Adipocyte (in vitro differentiated cells): ENCODE results near the gene SH2D7.

ENCODE experiments used
- DNase-seq: peaks from one replicate; pipeline ENCODE4 v3.0.0-alpha.2; 2015; ENCODE audit warnings: low read depth
- H3K27me3 ChIP-seq: replicated peaks from 2 replicates; pipeline ENCODE4 v1.7.0; 2013; ENCODE audit warnings: mild to moderate bottlenecking, low read length, moderate library complexity; ENCODE audit not compliant: control insufficient read depth, insufficient read depth
- H3K36me3 ChIP-seq: 2 replicates; pipeline ENCODE4 v1.7.0; 2013; ENCODE audit warnings: low read length, mild to moderate bottlenecking, moderate library complexity; ENCODE audit not compliant: control insufficient read depth, insufficient read depth, severe bottlenecking
- H3K4me1 ChIP-seq: 2 replicates; pipeline ENCODE4 v1.7.0; 2013; ENCODE audit warnings: mild to moderate bottlenecking, low read length, moderate library complexity; ENCODE audit not compliant: control insufficient read depth, insufficient read depth
- H3K4me3 ChIP-seq: 2 replicates; pipeline ENCODE4 v1.7.0; 2013; ENCODE audit warnings: mild to moderate bottlenecking, low read length, moderate library complexity
- H3K9ac ChIP-seq: 2 replicates; pipeline ENCODE4 v1.7.0; 2013; ENCODE audit warnings: mild to moderate bottlenecking, low read length, moderate library complexity
- H3K9me3 ChIP-seq: 2 replicates; pipeline ENCODE4 v1.7.0; 2013; ENCODE audit warnings: mild to moderate bottlenecking, low read length, moderate library complexity; ENCODE audit not compliant: control insufficient read depth

SH2D7 gene

GRCh38 chr15:78082743-78083110 is 9.6 kb upstream of the SH2D7 start:
- no peak overlapping the region for H3K4me3 ChIP-seq
- no peak overlapping the region for H3K9ac ChIP-seq
- H3K9me3 ChIP-seq: no peaks in the 10 kb centered on the region
- peaks cover 21% of the 10 kb centered on the region for H3K4me1 ChIP-seq
- H3K36me3 ChIP-seq: no peaks in the 10 kb centered on the region
- DNase-seq: no peak
- no peaks in the 10 kb centered on the region for H3K27me3 ChIP-seq

GRCh38 chr15:78083186-78083585 is 9.2 kb upstream of the SH2D7 start:
- Histone ChIP-seq H3K9ac (no peak overlapping the region), H3K36me3 (no peaks in the 10 kb centered on the region), H3K9me3 (no peaks in the 10 kb centered on the region), H3K27me3 (no peaks in the 10 kb centered on the region), H3K4me1 (peaks cover 21% of the 10 kb centered on the region), H3K4me3 (no peak overlapping the region)
- no peak for DNase-seq

DNA sequence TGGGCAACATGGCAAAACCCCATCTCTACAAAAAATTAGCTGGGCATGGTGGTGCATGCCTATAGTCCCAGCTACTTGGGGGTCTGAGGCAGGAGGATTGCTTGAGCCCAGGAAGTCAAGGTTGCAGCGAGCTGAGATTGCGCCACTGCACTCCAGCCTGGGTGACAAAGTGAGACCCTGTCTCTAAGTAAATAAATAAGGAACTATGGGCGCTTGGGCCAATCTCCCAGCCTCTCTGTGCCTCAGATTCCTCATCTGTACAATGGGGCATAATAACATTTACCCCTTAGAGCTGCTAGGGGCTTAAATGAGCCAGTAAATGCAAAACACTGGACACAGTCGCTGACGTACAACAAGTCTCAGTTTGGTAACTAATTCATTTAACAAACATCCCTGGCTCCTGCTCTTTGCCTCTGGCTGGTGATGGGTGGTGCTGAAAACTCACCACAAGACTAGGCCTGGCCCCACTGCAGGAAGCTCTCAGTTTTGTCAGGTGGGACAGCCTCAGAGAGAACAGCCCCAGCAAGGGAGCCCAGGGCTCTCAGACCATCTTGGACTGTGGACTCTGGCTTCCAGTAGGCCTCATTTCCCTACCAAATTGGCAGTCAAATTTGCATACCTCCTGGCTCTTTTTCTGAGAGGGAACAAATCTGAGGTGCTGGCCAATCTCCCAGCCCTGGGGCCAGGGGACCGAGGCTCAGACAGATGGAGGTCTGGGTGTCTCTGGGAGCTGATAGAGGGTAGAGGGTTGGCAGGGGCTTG is 8.5 kb upstream of the SH2D7 start:
- no peaks in the 10 kb centered on the region for H3K36me3 ChIP-seq
- H3K9me3 ChIP-seq: no peaks in the 10 kb centered on the region
- H3K9ac ChIP-seq: no peak overlapping the region
- H3K27me3 ChIP-seq: no peaks in the 10 kb centered on the region
- no peak for DNase-seq
- H3K4me3 ChIP-seq: no peak overlapping the region
- peaks cover 21% of the 10 kb centered on the region for H3K4me1 ChIP-seq

GRCh38 chr15:78084449-78084750 is 8.0 kb upstream of the SH2D7 start:
- no peaks in the 10 kb centered on the region for H3K36me3 ChIP-seq
- no peak overlapping the region for H3K4me3 ChIP-seq
- H3K9me3 ChIP-seq: no peaks in the 10 kb centered on the region
- H3K9ac ChIP-seq: no peak overlapping the region
- H3K27me3 ChIP-seq: no peaks in the 10 kb centered on the region
- peaks cover 21% of the 10 kb centered on the region for H3K4me1 ChIP-seq
- DNase-seq: no peak

DNA sequence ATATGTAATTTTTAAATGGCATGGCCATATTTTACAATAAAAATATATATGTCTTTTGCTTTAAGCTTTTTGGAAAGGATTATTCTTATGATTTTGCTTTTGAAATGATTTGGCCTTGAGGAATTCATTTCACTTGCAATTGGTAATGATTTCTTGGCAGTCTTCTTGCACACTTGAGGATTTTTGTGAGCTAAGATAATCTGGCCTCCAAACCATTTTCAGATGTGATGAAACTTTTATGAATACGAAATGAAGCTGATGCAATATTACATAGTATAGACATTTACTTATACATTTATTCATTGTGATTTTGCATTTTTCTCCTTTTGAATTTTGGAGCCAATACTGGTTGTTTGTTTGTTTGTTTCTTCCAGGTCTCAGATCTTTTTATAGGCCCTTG is 6.4 kb upstream of the SH2D7 start:
- DNase-seq: peak; percentile 95
- H3K9me3 ChIP-seq: no peaks in the 10 kb centered on the region
- H3K9ac ChIP-seq: no peak overlapping the region
- H3K4me3 ChIP-seq: no peak overlapping the region
- no peaks in the 10 kb centered on the region for H3K27me3 ChIP-seq
- peaks cover 21% of the 10 kb centered on the region for H3K4me1 ChIP-seq
- H3K36me3 ChIP-seq: no peaks in the 10 kb centered on the region

- DNase-seq: no peak
- H3K27me3 ChIP-seq: peaks cover 9% of the 10 kb centered on the region
- H3K36me3 ChIP-seq: no peaks in the 10 kb centered on the region
- peaks cover 17% of the 10 kb centered on the region for H3K4me1 ChIP-seq
- no peak overlapping the region for H3K4me3 ChIP-seq
- H3K9ac ChIP-seq: no peak overlapping the region
- no peaks in the 10 kb centered on the region for H3K9me3 ChIP-seq
These were observed 4.2 kb upstream of the SH2D7 start for GRCh38 chr15:78087951-78088772.

DNA sequence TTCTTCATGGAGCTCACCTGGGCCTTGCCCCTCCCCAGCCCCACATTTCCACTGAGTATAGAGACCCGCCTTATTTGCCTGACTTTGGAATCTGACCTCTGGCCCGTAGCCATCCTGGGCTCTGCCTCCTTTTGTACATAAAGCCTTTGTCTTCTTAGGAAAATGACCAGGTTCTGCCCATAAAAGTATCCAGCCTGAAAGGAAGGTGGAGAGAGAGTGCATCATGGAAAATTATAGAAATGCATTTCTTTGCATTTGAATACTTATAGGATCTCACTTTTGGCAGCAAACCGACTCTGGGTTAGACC is 3.6 kb upstream of the SH2D7 start:
- Histone ChIP-seq H3K36me3 (no peaks in the 10 kb centered on the region), H3K9me3 (no peaks in the 10 kb centered on the region), H3K27me3 (peaks cover 9% of the 10 kb centered on the region), H3K9ac (no peak overlapping the region), H3K4me3 (no peak overlapping the region), H3K4me1 (peaks cover 20% of the 10 kb centered on the region)
- no peak for DNase-seq

DNA sequence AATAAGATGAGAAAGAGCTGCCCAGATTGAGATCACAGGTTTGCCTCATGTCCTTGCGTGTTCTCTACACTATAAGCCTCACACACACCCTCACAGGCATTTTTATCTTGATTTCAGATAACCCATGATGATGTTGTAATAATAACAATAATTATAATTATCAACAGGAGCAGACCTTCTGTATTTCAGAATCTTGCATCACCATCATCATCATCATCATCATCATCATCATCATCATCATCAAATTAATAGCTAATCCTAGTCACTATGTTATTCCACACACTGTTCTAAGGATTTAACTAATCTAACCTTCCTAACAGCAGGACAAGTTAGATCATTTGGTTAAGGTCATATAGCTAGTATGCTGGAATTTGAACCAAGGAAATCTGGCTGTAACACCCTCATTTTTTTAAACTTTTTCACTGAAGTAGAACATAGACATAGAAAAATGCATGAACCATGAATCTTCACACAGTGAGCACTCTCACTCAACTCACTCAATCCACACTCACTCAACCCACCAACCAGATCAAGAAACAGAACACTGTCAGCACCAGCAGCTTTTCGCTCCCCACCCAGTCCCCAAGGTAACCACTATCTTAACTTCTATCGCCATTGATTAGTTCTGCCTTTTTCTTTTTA is 1.8 kb upstream of the SH2D7 start:
- no peak overlapping the region for H3K4me3 ChIP-seq
- DNase-seq: peak; percentile 29
- peaks cover 14% of the 10 kb centered on the region for H3K27me3 ChIP-seq

GRCh38 chr15:78093242-78094020 is 1.1 kb downstream of the SH2D7 start:
- no peak overlapping the region for H3K4me3 ChIP-seq
- DNase-seq: peak; percentile 91
- H3K4me1 ChIP-seq: peaks cover 9% of the 10 kb centered on the region
- no peaks in the 10 kb centered on the region for H3K36me3 ChIP-seq
- H3K9me3 ChIP-seq: no peaks in the 10 kb centered on the region
- H3K9ac ChIP-seq: no peak overlapping the region
- H3K27me3 ChIP-seq: peaks cover 14% of the 10 kb centered on the region

More for the DNA sequence above, 1.8 kb upstream of the SH2D7 start:
- Histone ChIP-seq H3K9me3 (no peaks in the 10 kb centered on the region), H3K36me3 (no peaks in the 10 kb centered on the region), H3K4me1 (peaks cover 18% of the 10 kb centered on the region), H3K9ac (no peak overlapping the region)

DNA sequence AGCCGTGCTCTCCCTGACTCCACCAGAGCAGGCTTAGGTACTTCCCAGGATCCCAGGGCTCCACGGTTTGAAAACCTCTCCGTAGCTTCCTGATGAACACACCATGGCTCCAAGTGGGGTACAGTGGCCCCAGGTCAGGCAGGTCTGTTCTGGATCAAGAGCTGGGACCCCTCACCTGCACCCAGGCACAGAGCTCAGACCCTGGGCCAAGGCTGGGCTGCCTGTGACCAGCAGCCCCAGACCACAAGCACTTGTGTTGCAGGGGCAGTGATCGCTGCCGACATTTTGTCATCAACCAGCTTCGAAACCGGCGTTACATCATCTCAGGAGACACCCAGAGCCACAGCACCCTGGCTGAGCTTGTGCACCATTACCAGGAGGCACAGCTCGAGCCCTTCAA is 5.3 kb downstream of the SH2D7 start:
- H3K4me3 ChIP-seq: no peak overlapping the region
- no peak overlapping the region for H3K9ac ChIP-seq
- peaks cover 13% of the 10 kb centered on the region for H3K27me3 ChIP-seq
- DNase-seq: no peak
- peaks cover 9% of the 10 kb centered on the region for H3K4me1 ChIP-seq
- no peaks in the 10 kb centered on the region for H3K9me3 ChIP-seq
- no peaks in the 10 kb centered on the region for H3K36me3 ChIP-seq

- H3K9ac ChIP-seq: no peak overlapping the region
- no peak for DNase-seq
- no peaks in the 10 kb centered on the region for H3K9me3 ChIP-seq
- no peak overlapping the region for H3K4me3 ChIP-seq
- no peaks in the 10 kb centered on the region for H3K36me3 ChIP-seq
- H3K4me1 ChIP-seq: peaks cover 5% of the 10 kb centered on the region
- peaks cover 16% of the 10 kb centered on the region for H3K27me3 ChIP-seq
These were observed 5.9 kb downstream of the SH2D7 start for GRCh38 chr15:78098131-78098755.
